H1 (cell line): ENCODE data around the gene SYCE3. TPM values are rescaled to one million over a fixed set of nuclear protein-coding genes. Genes with fewer than 3 reads are reported as not detected.

Source experiments
- CTCF ChIA-PET: fragments of 300-600 bp; sonication (Branson Sonifier 250); formaldehyde crosslinking; loops from one replicate; lab custom pipeline; 2021; ENCODE audit not compliant: partially characterized antibody; lab: Charles Lee
- POLR2A ChIA-PET: fragments of 300-600 bp; sonication (Branson Sonifier 250); formaldehyde crosslinking; loops from one replicate; lab custom pipeline; 2021; ENCODE audit warnings: inconsistent platforms; ENCODE audit not compliant: partially characterized antibody; lab: Charles Lee
- DNase-seq, 2 experiments: peaks; one replicate each; pipeline versions ENCODE4 v3.0.0 to v3.0.0-alpha.2; 2010 to 2022; ENCODE audit warnings: low spot score in 2 of 2, low read depth in 1 of 2, mixed read lengths in 1 of 2
- FAIRE-seq: peaks from 2 replicates; lab custom pipeline; 2011; peaks lifted over from hg19 to GRCh38; lab: Jason Lieb, UNC
- H2AFZ ChIP-seq: 2 replicates; pipeline ENCODE4 v1.8.1; 2012; ENCODE audit warnings: low read length, inconsistent platforms
- H2AK5ac ChIP-seq: 2 replicates; pipeline ENCODE4 v1.6.1; 2013; ENCODE audit warnings: low read depth, low read length
- H2BK120ac ChIP-seq: replicated peaks from 2 replicates; pipeline ENCODE3; 2013; ENCODE audit warnings: low read depth, low read length, inconsistent platforms
- H2BK12ac ChIP-seq: 2 replicates; pipeline ENCODE4 v1.6.1; 2013; ENCODE audit warnings: low read depth, low read length
- H2BK15ac ChIP-seq: 2 replicates; pipeline ENCODE4 v1.6.1; 2013; ENCODE audit warnings: low read length
- H2BK20ac ChIP-seq: 2 replicates; pipeline ENCODE4 v1.6.1; 2013; ENCODE audit warnings: low read length
- H2BK5ac ChIP-seq: 2 replicates; pipeline ENCODE4 v1.6.1; 2013; ENCODE audit warnings: low read depth, low read length
- H3K14ac ChIP-seq: 2 replicates; pipeline ENCODE4 v1.6.1; 2013; ENCODE audit warnings: inconsistent platforms; ENCODE audit not compliant: insufficient read length
- H3K18ac ChIP-seq: 2 replicates; pipeline ENCODE4 v1.6.1; 2013; ENCODE audit warnings: low read length; ENCODE audit errors: extremely low read depth
- H3K23ac ChIP-seq: 2 replicates; pipeline ENCODE4 v1.6.1; 2013; ENCODE audit warnings: inconsistent platforms; ENCODE audit not compliant: insufficient read length
- H3K23me2 ChIP-seq: 2 replicates; pipeline ENCODE4 v1.6.1; 2013; ENCODE audit warnings: low read depth, low read length
- H3K27ac ChIP-seq: 2 replicates; pipeline ENCODE4 v1.6.1; 2011; ENCODE audit warnings: low read depth, low read length, inconsistent platforms
- H3K27me3 ChIP-seq, 4 experiments: replicated peaks in 1 of 4; 1 replicate in 1 of 4; 2 replicates in 3 of 4; pipeline versions ENCODE4 v1.6.1 to v1.8.1; 2011 to 2013; ENCODE audit warnings: low read length in 3 of 4, mild to moderate bottlenecking in 3 of 4, inconsistent platforms in 2 of 4, mixed read lengths in 2 of 4, moderate library complexity in 1 of 4; ENCODE audit not compliant: control insufficient read depth in 3 of 4, insufficient read depth in 3 of 4; ENCODE audit errors: extremely low read depth in 1 of 4
- H3K36me3 ChIP-seq, 4 experiments: 2 replicates each; pipeline versions ENCODE4 v1.6.1 to v1.8.1; 2011 to 2013; ENCODE audit warnings: mild to moderate bottlenecking in 4 of 4, low read length in 3 of 4, moderate library complexity in 2 of 4, control low read depth in 1 of 4, inconsistent platforms in 1 of 4; ENCODE audit not compliant: insufficient read depth in 4 of 4, control insufficient read depth in 2 of 4
- H3K4ac ChIP-seq: replicated peaks from 2 replicates; pipeline ENCODE3; 2013; ENCODE audit warnings: low read length, low read depth, mixed read lengths, inconsistent platforms; ENCODE audit not compliant: insufficient read length
- H3K4me1 ChIP-seq, 4 experiments: replicated peaks in 1 of 4; 1 replicate in 1 of 4; 2 replicates in 3 of 4; pipeline versions ENCODE4 v1.6.1 to v1.8.1; 2011 to 2013; ENCODE audit warnings: low read length in 3 of 4, inconsistent platforms in 2 of 4, mixed read lengths in 1 of 4; ENCODE audit not compliant: insufficient read depth in 4 of 4, control insufficient read depth in 3 of 4
- H3K4me2 ChIP-seq, 2 experiments: 2 replicates each; pipeline versions ENCODE4 v1.6.1 to v1.8.1; 2011 to 2013; ENCODE audit warnings: low read depth in 2 of 2, low read length in 2 of 2, control low read depth in 1 of 2, inconsistent platforms in 1 of 2, mild to moderate bottlenecking in 1 of 2; ENCODE audit not compliant: insufficient read depth in 1 of 2
- H3K4me3 ChIP-seq, 4 experiments: fragments of 200-600, 300-600 bp in 1 of 4; sonication (generic), shearing (Covaris generic), sonication (Bioruptor Twin) in 1 of 4; 2 replicates each; pipeline versions ENCODE4 v1.5.1 to v1.8.1; 2011 to 2016; ENCODE audit warnings: low read length in 4 of 4, low read depth in 3 of 4, control low read depth in 2 of 4, inconsistent platforms in 2 of 4, mild to moderate bottlenecking in 2 of 4, mixed read lengths in 1 of 4, moderate library complexity in 1 of 4; ENCODE audit not compliant: insufficient read depth in 2 of 4; ENCODE audit errors: extremely low read depth in 1 of 4
- H3K56ac ChIP-seq: replicated peaks from 2 replicates; pipeline ENCODE3; 2013; ENCODE audit warnings: low read depth, mild to moderate bottlenecking, mixed read lengths, low read length, inconsistent platforms; ENCODE audit not compliant: insufficient read length
- H3K79me1 ChIP-seq: 2 replicates; pipeline ENCODE4 v1.6.1; 2013; ENCODE audit warnings: low read depth, low read length, control low read depth
- H3K79me2 ChIP-seq, 2 experiments: 2 replicates each; pipeline versions ENCODE4 v1.6.1 to v1.8.1; 2012 to 2013; ENCODE audit warnings: low read length in 2 of 2, mild to moderate bottlenecking in 2 of 2, inconsistent platforms in 1 of 2; ENCODE audit not compliant: insufficient read depth in 2 of 2, control insufficient read depth in 1 of 2
- H3K9ac ChIP-seq, 4 experiments: replicated peaks in 1 of 4; 1 replicate in 1 of 4; 2 replicates in 3 of 4; pipeline versions ENCODE4 v1.6.1 to v1.8.1; 2011 to 2013; ENCODE audit warnings: low read depth in 3 of 4, low read length in 3 of 4, control low read depth in 2 of 4, mild to moderate bottlenecking in 2 of 4, moderate library complexity in 2 of 4, inconsistent platforms in 1 of 4; ENCODE audit errors: extremely low read depth in 1 of 4
- H3K9me3 ChIP-seq, 2 experiments: 2 replicates each; pipeline versions ENCODE4 v1.6.1 to v1.8.1; 2012 to 2013; ENCODE audit warnings: mild to moderate bottlenecking in 2 of 2, moderate library complexity in 2 of 2, control low read depth in 1 of 2, inconsistent platforms in 1 of 2, low read depth in 1 of 2, low read length in 1 of 2, mixed read lengths in 1 of 2; ENCODE audit not compliant: insufficient read depth in 2 of 2
- H4K20me1 ChIP-seq, 2 experiments: replicated peaks in 1 of 2; 2 replicates each; pipeline versions ENCODE3 to v1.8.1; 2011 to 2013; ENCODE audit warnings: inconsistent platforms in 2 of 2, low read length in 2 of 2, mild to moderate bottlenecking in 1 of 2; ENCODE audit not compliant: insufficient read depth in 2 of 2, control insufficient read depth in 1 of 2
- H4K5ac ChIP-seq: 2 replicates; pipeline ENCODE4 v1.6.1; 2013; ENCODE audit warnings: low read length, low read depth, mixed read lengths, inconsistent platforms; ENCODE audit not compliant: insufficient read length
- H4K8ac ChIP-seq: 2 replicates; pipeline ENCODE4 v1.8.0; 2013; ENCODE audit warnings: mild to moderate bottlenecking, moderate library complexity, low read length, inconsistent platforms; ENCODE audit not compliant: insufficient read depth; ENCODE audit errors: extremely low read depth
- H4K91ac ChIP-seq: replicated peaks from 2 replicates; pipeline ENCODE3; 2013; ENCODE audit warnings: low read length, mixed read lengths, inconsistent platforms; ENCODE audit not compliant: insufficient read length
- BACH1 ChIP-seq: IDR thresholded peaks from 2 replicates; pipeline ENCODE4 v1.6.1; 2012; ENCODE audit warnings: low read length, improper control_type of control experiment
- CBX5 ChIP-seq: fragments of 300-800, 300-1000 bp; sonication (generic); IDR thresholded peaks from 2 replicates; pipeline ENCODE4 v1.7.1; 2016; ENCODE audit warnings: antibody characterized with exemption, low read length, low read depth
- CHD1 ChIP-seq: IDR thresholded peaks from 2 replicates; pipeline ENCODE4 v1.6.1; 2012; ENCODE audit warnings: low read depth, low read length, improper control_type of control experiment
- FOSL1 ChIP-seq: IDR thresholded peaks from 2 replicates; pipeline ENCODE4 v1.6.1; 2011; ENCODE audit warnings: mild to moderate bottlenecking, low read depth, low read length, moderate library complexity; ENCODE audit not compliant: insufficient read depth
- GTF2F1 ChIP-seq: IDR thresholded peaks from 2 replicates; pipeline ENCODE4 v1.6.1; 2012; ENCODE audit warnings: low read depth, low read length, improper control_type of control experiment, borderline replicate concordance
- TBP ChIP-seq: IDR thresholded peaks from 2 replicates; pipeline ENCODE4 v1.6.1; 2011; ENCODE audit warnings: low read depth, low read length, improper control_type of control experiment
- TEAD4 ChIP-seq: IDR thresholded peaks from 2 replicates; pipeline ENCODE4 v1.6.1; 2012; ENCODE audit warnings: low read depth, low read length, inconsistent platforms, mixed read lengths
- WGBS, 2 experiments: shearing (Covaris generic) in 1 of 2; methylation state at CpG; one replicate each; pipeline versions ENCODE4 v1.1.6 to v1.1.7; 2013 to 2015; ENCODE audit warnings: low lambda C conversion rate in 2 of 2, mixed read lengths in 2 of 2, inconsistent platforms in 1 of 2, low coverage in 1 of 2, missing lambda C conversion rate in 1 of 2; ENCODE audit not compliant: insufficient replicate concordance in 2 of 2, insufficient coverage in 1 of 2, insufficient read length in 1 of 2; ENCODE audit errors: extremely low coverage in 1 of 2, missing lambda C conversion rate in 1 of 2; 5-methylcytosine and 5-hydroxymethylcytosine counted together
- polyA plus RNA-seq, 7 experiments: library from polyadenylated mRNA; depleted of rRNA in 3 of 7; stranded (reverse) in 5 of 7; unstranded in 2 of 7; fragments of >200 nt in 5 of 7; fragments of 200-250 nt in 2 of 7; gene quantifications; 1 replicate in 5 of 7; 2 replicates in 1 of 7; 4 replicates in 1 of 7; pipeline versions ENCODE4 v1.2.1 to v1.2.3, GENCODE V29; 2011 to 2013; ENCODE audit warnings: missing spikeins in 2 of 7, mixed read lengths in 2 of 7
- total RNA-seq: library from RNA; stranded (reverse); fragmentation: NEBNext Ultra II Directional; extraction: Animal tissue kit (Norgen Biotek cat#: 25700); gene quantifications from 2 replicates; pipeline ENCODE4 v1.2.1, GENCODE V29; 2021

Gene SYCE3
- total and polyA plus RNA-seq, 2 of the 8 experiments (the other 6 are each of a cell fraction or from before 2014, with no cell fraction given) = 1.9 TPM; not detected in 1

DNA sequence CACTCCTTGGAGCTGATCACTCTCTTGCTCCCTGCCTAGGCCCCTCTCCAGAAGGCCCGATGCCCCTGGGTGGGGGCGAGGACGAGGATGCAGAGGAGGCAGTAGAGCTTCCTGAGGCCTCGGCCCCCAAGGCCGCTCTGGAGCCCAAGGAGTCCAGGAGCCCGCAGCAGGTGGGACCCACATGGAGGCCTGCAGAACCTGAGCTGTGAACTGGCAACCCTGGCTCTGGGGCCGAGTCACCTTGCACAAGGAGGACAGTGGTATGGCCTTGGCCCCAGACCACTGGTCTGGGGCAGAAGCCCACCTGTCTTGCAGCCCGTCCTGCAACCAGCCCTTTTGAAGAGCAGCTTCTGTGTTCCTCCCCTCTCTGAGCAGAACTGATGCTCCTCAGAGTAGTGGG, 43.6 kb downstream of the SYCE3 start:
- Histone ChIP-seq H3K36me3 (peaks cover 4 to 25% (median 19%) of the 10 kb centered on the region in 4 experiments; a peak in 7 of 8 replicates), H3K4me3 (no peak overlapping the region), H3K56ac (no peak overlapping the region)
- TF ChIP-seq CBX5 (no peak), TEAD4 (no peak), TBP (no peak), GTF2F1 (no peak), BACH1 (no peak), FOSL1 (no peak), CHD1 (no peak)

More for the DNA sequence above, 43.6 kb downstream of the SYCE3 start:
- no peak overlapping the region for H2BK15ac ChIP-seq
- no peak overlapping the region for H3K23ac ChIP-seq
- H3K4ac ChIP-seq = no peak overlapping the region
- 90% methylated on average over 8 of the region's 8 CpGs; no CpG with 5 or more reads in 1 of the 2 experiments for WGBS, 2 experiments
- no peak overlapping the region for H2BK12ac ChIP-seq
- H3K4me2 ChIP-seq = no peak overlapping the region
- H2AK5ac ChIP-seq = no peak overlapping the region
- H3K18ac ChIP-seq = no peak overlapping the region
- no peaks in the 10 kb centered on the region for H3K27me3 ChIP-seq
- H4K8ac ChIP-seq = no peak overlapping the region
- H3K9ac ChIP-seq = no peak overlapping the region
- no peaks in the 10 kb centered on the region for H3K4me1 ChIP-seq
- no peaks in the 10 kb centered on the region for H3K23me2 ChIP-seq
- peaks cover 8% of the 10 kb centered on the region; the same call in 1 of the 2 replicates for H3K79me1 ChIP-seq
- no peak for FAIRE-seq
- CTCF ChIA-PET = interaction anchor here (0.9 kb wide), 1 partner anchor 47 kb away, joined by 3 read pairs; no protein-coding TSS in a partner anchor
- no peak overlapping the region for H3K14ac ChIP-seq
- H3K79me2 ChIP-seq = peaks cover 8 to 14% of the 10 kb centered on the region in 2 experiments; a peak in 2 of 4 replicates
- peaks cover 6 to 16% of the 10 kb centered on the region in 2 experiments for H4K20me1 ChIP-seq
- no peak overlapping the region for H2BK20ac ChIP-seq
- H2BK120ac ChIP-seq = no peak overlapping the region
- no peak overlapping the region for H3K27ac ChIP-seq
- POLR2A ChIA-PET = interaction anchor here (0.8 to 1.3 kb wide), 3 partner anchors 9 to 12 kb away, joined by 3 to 8 read pairs (median 3); partner anchors contain the start of genes LMF2 and NCAPH2
- no peak overlapping the region for H4K91ac ChIP-seq
- no peak overlapping the region for H2BK5ac ChIP-seq
- no peak overlapping the region for H4K5ac ChIP-seq
- no peaks in the 10 kb centered on the region for H3K9me3 ChIP-seq
- DNase-seq = no peak
- H2AFZ ChIP-seq = no peak overlapping the region
